ENCODE results near the gene RNF112. TPM values are rescaled to one million over a fixed set of nuclear protein-coding genes. Genes with fewer than 3 reads are reported as not detected.
"Not testable (repeated sequence)": the region's sequence is repeated elsewhere in the genome, so short reads cannot be mapped to it uniquely, and the experiment has no call there.

The RNF112 gene
- total and polyA plus RNA-seq, 5 experiments from 2014 or later: 0.22 to 2.2 (median 1.3) TPM; not detected in 2

DNA sequence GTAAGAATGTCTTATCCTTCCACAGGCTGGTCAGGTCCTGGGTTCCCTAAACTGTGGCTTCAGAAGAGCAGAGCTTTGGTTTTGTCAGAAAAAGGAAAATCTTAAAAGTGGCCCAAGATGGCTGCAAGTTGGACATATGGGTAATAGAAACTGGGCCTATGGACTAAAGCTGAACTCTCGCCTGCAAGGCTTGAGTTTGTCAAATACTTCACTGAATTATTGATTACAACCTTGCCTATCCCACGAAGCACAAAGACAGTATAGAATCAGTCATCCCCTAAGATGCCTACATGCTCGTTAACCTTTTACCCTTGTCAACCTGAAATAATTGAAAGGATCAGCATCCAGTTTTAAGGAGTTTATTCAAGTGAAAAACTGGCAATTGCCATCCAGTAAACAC, 20.7 kb downstream of the RNF112 start:
- ATAC-seq: no peak
- peaks cover 0 to 10% (median 1%) of the 10 kb centered on the region in 5 donors for H3K27me3 Mint-ChIP-seq
- H3K4me3 Mint-ChIP-seq: no peak overlapping the region
- POLR2A ChIA-PET: no interaction called here
- no peak overlapping the region for H3K27ac Mint-ChIP-seq
- no peaks in the 10 kb centered on the region for H3K4me1 Mint-ChIP-seq
- no peaks in the 10 kb centered on the region for H3K36me3 Mint-ChIP-seq
- no peaks in the 10 kb centered on the region for H3K9me3 Mint-ChIP-seq
- DNase-seq: no peak

DNA sequence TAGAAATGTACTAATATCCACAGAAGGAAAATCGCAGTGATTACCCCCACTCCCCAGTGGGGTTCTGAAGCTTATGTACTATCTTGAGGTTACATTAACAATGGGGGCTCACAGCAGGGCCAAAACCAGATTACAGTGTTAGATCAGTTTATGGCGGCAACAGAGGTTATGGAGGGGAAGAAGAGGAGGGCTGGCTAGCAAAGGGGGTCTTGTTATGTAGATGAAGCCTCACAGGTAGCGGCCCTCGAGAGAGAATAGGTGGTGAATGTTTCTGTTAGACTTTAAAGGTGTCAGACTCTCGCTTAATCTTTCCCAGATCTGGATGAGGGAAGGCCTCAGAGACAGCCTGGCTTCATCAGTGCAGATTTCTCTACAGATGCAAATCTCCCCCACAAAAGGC, 22.2 kb downstream of the RNF112 start:
- no peaks in the 10 kb centered on the region for H3K4me1 Mint-ChIP-seq
- no peak for DNase-seq
- H3K27me3 Mint-ChIP-seq: peaks cover 0 to 9% (median 1%) of the 10 kb centered on the region in 5 donors
- H3K36me3 Mint-ChIP-seq: no peaks in the 10 kb centered on the region
- no peak overlapping the region for H3K27ac Mint-ChIP-seq
- H3K9me3 Mint-ChIP-seq: no peaks in the 10 kb centered on the region
- no peak for ATAC-seq
- POLR2A ChIA-PET: no interaction called here
- no peak overlapping the region for H3K4me3 Mint-ChIP-seq

DNA sequence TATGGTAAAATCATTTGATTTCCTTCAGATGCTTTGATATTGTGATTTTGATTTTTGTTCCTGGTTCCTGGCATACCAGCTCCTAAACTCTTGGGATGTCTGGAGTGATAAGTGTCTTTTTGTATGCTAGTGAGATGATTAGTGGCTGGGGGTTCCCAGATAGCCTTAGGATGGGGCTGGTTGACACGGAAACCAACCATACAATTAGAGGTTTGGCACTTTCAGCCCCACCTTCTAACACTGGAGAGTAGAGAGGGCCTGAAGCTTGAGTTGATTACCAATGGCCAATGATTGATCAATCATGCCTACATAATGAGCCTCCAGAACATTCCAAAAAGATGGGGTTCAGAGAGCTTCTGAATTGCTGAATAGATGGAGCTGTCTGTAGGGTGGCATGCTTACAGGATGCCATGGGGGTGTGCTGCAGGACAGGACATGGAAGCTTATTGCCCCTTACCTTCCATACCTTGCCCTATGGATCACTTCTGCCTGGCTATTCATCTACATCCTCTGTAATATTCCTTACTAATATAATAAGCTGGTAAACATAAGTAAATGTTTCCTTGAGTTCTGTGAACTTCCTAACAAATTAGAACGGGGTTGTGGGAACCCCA, 22.8 kb downstream of the RNF112 start:
- no peak overlapping the region for H3K4me3 Mint-ChIP-seq
- no peaks in the 10 kb centered on the region for H3K36me3 Mint-ChIP-seq
- POLR2A ChIA-PET: no interaction called here
- H3K9me3 Mint-ChIP-seq: no peaks in the 10 kb centered on the region
- H3K4me1 Mint-ChIP-seq: no peaks in the 10 kb centered on the region
- H3K27me3 Mint-ChIP-seq: peaks cover 0 to 9% (median 1%) of the 10 kb centered on the region in 5 donors
- ATAC-seq (no peak), DNase-seq (no peak)
- H3K27ac Mint-ChIP-seq: no peak overlapping the region

DNA sequence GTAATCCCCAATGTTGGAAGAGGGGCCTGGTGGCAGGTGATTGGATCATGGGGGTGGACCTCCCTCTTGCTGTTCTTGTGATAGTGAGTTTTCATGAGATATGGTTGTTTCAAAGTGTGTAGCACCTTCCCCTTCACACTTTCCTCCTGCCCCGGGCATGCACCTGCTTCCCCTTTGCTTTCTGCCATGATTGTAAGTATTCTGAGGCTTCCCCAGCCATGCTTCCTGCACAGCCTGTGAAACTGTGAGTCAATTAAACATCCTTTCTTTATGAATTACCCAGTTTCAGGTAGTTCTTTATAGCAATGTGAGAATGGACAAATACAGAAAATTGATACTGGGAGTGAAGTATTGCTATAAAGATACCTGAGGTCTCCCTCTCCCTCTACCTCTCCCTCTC, 29.4 kb downstream of the RNF112 start:
- no peak overlapping the region for H3K4me3 Mint-ChIP-seq
- H3K27ac Mint-ChIP-seq: no peak overlapping the region
- ATAC-seq (no peak), DNase-seq (no peak)
- H3K27me3 Mint-ChIP-seq: peaks cover 10 to 33% (median 13%) of the 10 kb centered on the region in 5 donors
- H3K9me3 Mint-ChIP-seq: peaks cover 0 to 29% (median 13%) of the 10 kb centered on the region in 9 donors
- no peaks in the 10 kb centered on the region for H3K4me1 Mint-ChIP-seq
- H3K36me3 Mint-ChIP-seq: peaks cover 0 to 18% (median 7%) of the 10 kb centered on the region in 3 donors
- POLR2A ChIA-PET: no interaction called here

DNA sequence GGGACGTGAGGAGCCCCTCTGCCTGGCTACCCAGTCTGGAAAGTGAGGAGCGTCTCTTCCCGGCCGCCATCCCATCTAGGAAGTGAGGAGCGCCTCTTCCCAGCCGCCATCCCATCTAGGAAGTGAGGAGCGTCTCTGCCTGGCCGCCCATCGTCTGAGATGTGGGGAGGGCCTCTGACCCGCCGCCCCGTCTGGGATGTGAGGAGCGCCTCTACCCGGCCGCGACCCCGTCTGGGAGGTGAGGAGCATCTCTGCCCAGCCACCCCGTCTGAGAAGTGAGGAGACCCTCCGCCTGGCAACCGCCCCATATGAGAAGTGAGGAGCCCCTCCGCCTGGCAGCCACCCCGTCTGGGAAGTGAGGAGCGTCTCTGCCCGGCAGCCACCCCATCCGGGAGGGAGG, 30.3 kb downstream of the RNF112 start:
- peaks cover 0 to 22% (median 9%) of the 10 kb centered on the region in 3 donors for H3K36me3 Mint-ChIP-seq
- peaks cover 9 to 39% (median 13%) of the 10 kb centered on the region in 5 donors for H3K27me3 Mint-ChIP-seq
- H3K4me1 Mint-ChIP-seq, H3K27ac Mint-ChIP-seq, ATAC-seq, POLR2A ChIA-PET, H3K4me3 Mint-ChIP-seq, DNase-seq: not testable (repeated sequence)
- H3K9me3 Mint-ChIP-seq: peaks cover 0 to 34% (median 15%) of the 10 kb centered on the region in 9 donors

DNA sequence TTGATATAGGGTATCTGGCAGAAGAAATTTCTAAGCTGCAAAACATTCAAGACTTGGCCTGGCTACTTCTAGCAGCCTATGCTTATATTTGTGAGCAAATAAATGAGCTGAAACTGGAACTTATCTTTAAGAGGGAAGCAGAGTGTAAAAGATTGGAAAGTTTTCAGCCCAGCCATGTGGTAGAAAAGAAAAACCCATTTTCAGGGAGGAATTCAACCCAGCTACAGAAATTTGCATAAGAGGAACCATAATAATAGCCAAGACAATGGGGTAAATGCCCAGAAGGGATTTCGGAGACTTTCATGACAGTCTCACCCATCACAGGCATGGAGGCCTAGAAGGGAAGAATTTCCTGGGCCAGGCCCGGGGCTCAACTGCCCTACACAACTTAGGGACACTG, 31.7 kb downstream of the RNF112 start:
- POLR2A ChIA-PET: no interaction called here
- ATAC-seq: no peak
- Mint-ChIP-seq H3K4me3 (peak overlapping the region in 1 of 10 donors; percentile 31), H3K4me1 (peaks cover 2 to 6% (median 3%) of the 10 kb centered on the region in 4 donors), H3K27me3 (peaks cover 13 to 51% (median 22%) of the 10 kb centered on the region in 5 donors), H3K27ac (peak overlapping the region in 1 of 10 donors; percentile 24), H3K36me3 (peaks cover 0 to 26% (median 9%) of the 10 kb centered on the region in 3 donors), H3K9me3 (peaks cover 0 to 34% (median 18%) of the 10 kb centered on the region in 9 donors)
- no peak for DNase-seq

DNA sequence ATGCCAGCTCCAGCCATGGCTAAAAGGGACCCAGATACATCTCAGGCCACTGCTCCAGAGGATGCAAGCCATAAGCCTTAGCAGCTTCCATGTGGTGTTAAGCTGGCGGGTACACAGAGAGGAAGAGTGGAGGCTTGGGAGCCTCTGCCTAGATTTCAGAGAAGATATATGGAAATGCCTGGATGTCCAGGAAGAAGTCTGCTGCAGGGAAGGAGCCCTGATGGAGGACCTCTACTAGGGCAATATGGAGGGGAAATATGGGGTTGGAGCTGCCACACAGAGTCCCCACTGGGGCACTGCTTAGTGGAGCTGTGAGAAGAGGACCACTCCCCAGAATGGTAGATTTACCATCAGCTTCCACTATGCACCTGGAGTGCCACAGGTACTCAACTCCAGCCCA, 32.1 kb downstream of the RNF112 start:
- DNase-seq: no peak
- POLR2A ChIA-PET: no interaction called here

DNA sequence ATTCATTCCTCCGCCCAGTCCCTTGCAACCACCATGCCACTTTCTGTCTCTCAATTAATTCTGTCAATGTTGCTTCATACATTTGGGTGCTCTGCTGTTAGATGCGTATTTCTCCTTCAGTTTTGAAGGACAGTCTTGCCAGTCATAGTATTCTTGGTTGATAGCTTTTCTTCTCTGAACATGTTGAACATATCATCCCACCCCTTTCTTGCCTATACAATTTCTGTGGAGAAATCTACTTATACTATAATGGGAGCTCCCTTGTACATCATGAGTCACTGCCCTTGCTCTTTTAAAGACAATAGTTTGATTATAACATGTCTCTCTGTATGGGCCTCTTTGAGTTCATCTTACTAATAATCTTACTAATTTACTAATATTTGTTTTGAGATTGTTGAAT, 34.1 kb downstream of the RNF112 start:
- Mint-ChIP-seq H3K9me3 (peaks cover 0 to 34% (median 18%) of the 10 kb centered on the region in 9 donors), H3K4me3 (no peak overlapping the region), H3K36me3 (peaks cover 0 to 26% (median 9%) of the 10 kb centered on the region in 3 donors), H3K4me1 (peaks cover 2 to 6% (median 3%) of the 10 kb centered on the region in 4 donors), H3K27me3 (peaks cover 26 to 72% (median 32%) of the 10 kb centered on the region in 5 donors), H3K27ac (no peak overlapping the region)
- ATAC-seq (no peak), DNase-seq (no peak)
- POLR2A ChIA-PET: no interaction called here

More for the DNA sequence above, 32.1 kb downstream of the RNF112 start:
- H3K36me3 Mint-ChIP-seq: peaks cover 0 to 26% (median 9%) of the 10 kb centered on the region in 3 donors
- peak overlapping the region in 1 of 10 donors; percentile 31 for H3K4me3 Mint-ChIP-seq
- peaks cover 17 to 55% (median 26%) of the 10 kb centered on the region in 5 donors for H3K27me3 Mint-ChIP-seq
- peak overlapping the region in 2 of 10 donors; percentile 24 to 75 for H3K27ac Mint-ChIP-seq
- peaks cover 0 to 34% (median 18%) of the 10 kb centered on the region in 9 donors for H3K9me3 Mint-ChIP-seq
- peaks cover 2 to 6% (median 3%) of the 10 kb centered on the region in 4 donors for H3K4me1 Mint-ChIP-seq
- no peak for ATAC-seq

DNA sequence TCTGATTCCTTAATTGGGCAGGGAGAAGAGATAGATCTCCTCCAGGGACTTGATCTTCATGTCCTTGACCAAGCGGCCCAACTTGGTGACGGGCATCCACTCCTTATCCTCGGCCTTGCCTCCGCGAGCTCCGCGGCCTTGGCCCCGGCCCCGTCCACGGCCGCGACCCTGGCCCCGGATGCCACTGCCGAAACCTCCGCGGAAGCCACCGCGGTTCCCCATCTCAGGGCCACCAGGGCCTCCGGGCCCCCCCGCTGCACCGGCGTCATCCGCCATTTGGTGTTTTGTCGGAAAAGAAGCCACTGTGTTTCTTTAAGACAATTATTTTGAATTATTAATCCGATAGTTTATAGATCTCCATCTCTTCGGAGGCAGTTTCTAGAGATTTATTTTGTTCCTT, 35.5 kb downstream of the RNF112 start:
- peaks cover 0 to 34% (median 18%) of the 10 kb centered on the region in 9 donors for H3K9me3 Mint-ChIP-seq
- not testable (repeated sequence) for ATAC-seq, H3K4me3 Mint-ChIP-seq, H3K4me1 Mint-ChIP-seq
- peaks cover 26 to 72% (median 33%) of the 10 kb centered on the region in 5 donors for H3K27me3 Mint-ChIP-seq
- POLR2A ChIA-PET: interaction anchor here (1.2 to 2.9 kb wide), 2 partner anchors 81 to 84 kb away, joined by 4 to 8 read pairs; partner anchors contain the start of gene B9D1
- peak in 1 of 10 donors; percentile 3 for DNase-seq
- peak overlapping the region in 1 of 10 donors; percentile 17 for H3K27ac Mint-ChIP-seq
- peaks cover 0 to 26% (median 9%) of the 10 kb centered on the region in 3 donors for H3K36me3 Mint-ChIP-seq

DNA sequence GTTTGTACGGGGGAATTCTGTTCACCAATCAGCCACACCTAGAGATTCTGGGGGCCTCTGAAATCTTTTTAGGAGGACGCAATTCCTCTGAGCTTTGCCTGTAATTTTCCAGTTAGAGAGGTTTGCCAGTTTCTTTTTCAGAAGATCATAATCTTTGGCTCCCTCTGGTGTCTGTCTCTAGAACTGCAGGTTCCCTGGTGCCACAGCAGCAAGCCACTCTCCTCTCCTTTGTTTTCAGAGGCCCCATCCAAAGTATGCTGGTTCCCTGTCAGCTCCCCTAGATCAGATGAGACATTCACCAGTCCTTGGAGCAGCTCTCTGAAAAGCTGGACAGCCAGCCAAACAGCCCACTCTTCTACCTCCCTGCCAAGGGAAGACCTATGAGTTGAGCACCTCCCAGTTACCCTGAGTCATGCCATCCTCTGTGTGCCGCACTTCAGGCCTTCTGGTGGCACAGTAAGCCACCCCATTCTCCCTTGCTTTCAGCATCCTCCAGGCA, 36.1 kb downstream of the RNF112 start:
- POLR2A ChIA-PET: interaction anchor here (1.2 to 2.9 kb wide), 2 partner anchors 82 to 84 kb away, joined by 4 to 8 read pairs; partner anchors contain the start of gene B9D1
- ATAC-seq: peak; percentile 40 to 63
- H3K9me3 Mint-ChIP-seq: peaks cover 0 to 34% (median 18%) of the 10 kb centered on the region in 9 donors

DNA sequence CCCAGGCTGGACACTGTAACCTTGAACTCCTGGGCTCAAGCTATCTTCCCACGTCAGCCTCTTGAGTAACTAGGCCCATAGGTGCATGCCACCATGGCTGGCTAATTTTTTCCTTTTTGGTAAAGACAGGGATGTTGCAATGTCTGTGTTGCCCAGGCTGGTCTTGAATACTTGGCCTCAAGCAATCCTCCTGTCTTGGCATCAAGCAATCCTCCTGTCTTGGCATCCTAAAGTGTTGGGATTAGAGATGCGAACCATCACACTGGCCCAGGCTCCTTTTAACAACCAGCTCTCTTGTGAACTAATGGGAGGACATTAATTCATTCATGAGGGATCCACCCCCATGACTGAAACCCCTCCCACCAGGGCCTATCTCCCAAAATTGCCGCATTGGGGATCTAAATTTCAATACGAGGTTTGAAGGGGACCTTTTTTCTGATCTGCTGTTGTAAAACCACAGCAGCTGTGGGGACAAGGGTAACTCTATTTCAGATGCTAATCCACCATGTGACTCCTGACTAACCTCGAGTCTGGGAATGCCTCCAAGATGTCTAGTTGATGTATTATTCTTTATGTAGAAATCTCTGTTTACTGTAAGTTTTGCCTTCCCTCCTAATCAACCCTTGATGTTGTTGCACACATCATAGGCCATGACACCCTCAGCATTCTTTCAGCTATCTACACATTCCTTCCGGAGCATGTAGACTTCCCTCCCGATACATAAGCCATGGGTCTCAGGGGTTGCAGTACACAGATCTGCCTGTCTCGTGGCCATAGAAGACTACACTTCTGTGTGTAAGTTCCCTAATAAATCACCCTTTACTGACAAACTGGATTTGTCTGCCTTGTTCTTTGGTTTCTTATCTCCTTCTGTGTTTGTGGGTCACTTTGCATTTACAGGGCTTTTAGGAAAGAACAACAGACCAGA, 37.6 kb downstream of the RNF112 start:
- Mint-ChIP-seq H3K27ac (no peak overlapping the region), H3K4me3 (no peak overlapping the region)

More for the DNA sequence above, 36.1 kb downstream of the RNF112 start:
- Mint-ChIP-seq H3K36me3 (peaks cover 0 to 26% (median 9%) of the 10 kb centered on the region in 3 donors), H3K4me3 (no peak overlapping the region), H3K27ac (peak overlapping the region in 2 of 10 donors; percentile 1 to 17), H3K27me3 (peaks cover 27 to 76% (median 33%) of the 10 kb centered on the region in 5 donors), H3K4me1 (peaks cover 2 to 6% (median 3%) of the 10 kb centered on the region in 4 donors)
- DNase-seq: peak; percentile 33 to 85 (median 68)

DNA sequence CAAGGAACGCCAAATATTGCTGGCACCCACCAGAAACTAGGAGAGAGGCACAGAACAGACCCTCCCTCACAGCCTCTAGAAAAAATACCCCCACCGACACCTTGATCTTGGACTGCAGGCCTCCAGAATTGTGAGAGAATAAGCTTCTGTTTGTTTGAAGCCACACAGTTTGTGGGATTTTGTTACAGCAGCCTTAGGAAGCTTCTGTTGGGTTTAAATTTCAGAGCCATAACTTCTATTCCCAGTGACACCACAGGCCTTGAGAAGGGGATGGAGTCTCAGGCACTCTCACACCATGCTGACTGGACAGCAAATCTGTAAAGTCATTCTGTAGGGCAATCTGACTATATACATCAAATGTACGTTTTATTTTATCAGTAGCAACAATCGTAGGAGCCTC, 38.6 kb downstream of the RNF112 start:
- Mint-ChIP-seq H3K9me3 (peaks cover 0 to 13% (median 10%) of the 10 kb centered on the region in 9 donors), H3K27me3 (peaks cover 18 to 63% (median 25%) of the 10 kb centered on the region in 5 donors), H3K4me1 (peaks cover 2 to 6% (median 3%) of the 10 kb centered on the region in 4 donors), H3K36me3 (peaks cover 0 to 15% (median 5%) of the 10 kb centered on the region in 3 donors), H3K27ac (no peak overlapping the region), H3K4me3 (no peak overlapping the region)
- POLR2A ChIA-PET: no interaction called here
- ATAC-seq (no peak), DNase-seq (no peak)

More for the DNA sequence above, 37.6 kb downstream of the RNF112 start:
- Mint-ChIP-seq H3K9me3 (peaks cover 0 to 20% (median 14%) of the 10 kb centered on the region in 9 donors), H3K4me1 (peaks cover 2 to 6% (median 3%) of the 10 kb centered on the region in 4 donors), H3K36me3 (peaks cover 0 to 15% (median 5%) of the 10 kb centered on the region in 3 donors), H3K27me3 (peaks cover 22 to 74% (median 28%) of the 10 kb centered on the region in 5 donors)
- POLR2A ChIA-PET: interaction anchor here (2.9 kb wide), 1 partner anchor 86 kb away, joined by 8 read pairs; the partner anchor contains the start of gene B9D1
- ATAC-seq (no peak), DNase-seq (no peak)

All from naive thymus-derived CD8-positive, alpha-beta T cell (primary cell).